K562 (cell line): ENCODE data around the gene YOD1. TPM values are rescaled to one million over a fixed set of nuclear protein-coding genes. Genes with fewer than 3 reads are reported as not detected.
A peak's percentile ranks its signal among the peaks of the same experiment; 100 is the strongest.

Experiments
- CBX3 ChIP-seq, 2 experiments: IDR thresholded peaks; 1 replicate in 1 of 2; 2 replicates in 1 of 2; pipeline ENCODE4 v1.6.1; 2012; ENCODE audit warnings: inconsistent platforms in 2 of 2, low read length in 2 of 2, borderline replicate concordance in 1 of 2, control low read depth in 1 of 2
- CXXC5 ChIP-seq: fragments of 250-450 bp; sonication (Bioruptor Pico); IDR thresholded peaks from 2 replicates; pipeline ENCODE4 v1.8.0; 2022; ENCODE audit warnings: inconsistent platforms, mild to moderate bottlenecking, moderate library complexity
- DEAF1 ChIP-seq: fragments of 450-650 bp; formaldehyde crosslinking; IDR thresholded peaks from 2 replicates; pipeline ENCODE4 v1.4.0; 2020; ENCODE audit warnings: mild to moderate bottlenecking, moderate library complexity
- FOXP4 ChIP-seq: sonication (generic); formaldehyde crosslinking; IDR thresholded peaks from 2 replicates; pipeline ENCODE4 v1.8.0; 2022; ENCODE audit warnings: mild to moderate bottlenecking, missing genetic modification reagents, borderline replicate concordance
- HDAC8 ChIP-seq: fragments of 450-650 bp; IDR thresholded peaks from 2 replicates; pipeline ENCODE4 v1.6.1; 2016; ENCODE audit warnings: mild to moderate bottlenecking, missing genetic modification characterization, moderate library complexity, missing compliant biosample characterization
- MAZ ChIP-seq, 2 experiments: fragments of 450-650 bp in 1 of 2; sonication (generic) in 1 of 2; formaldehyde crosslinking; IDR thresholded peaks in 1 of 2; conservative IDR thresholded peaks in 1 of 2; 2 replicates each; pipeline versions ENCODE4 v1.4.0 to v1.5.0; 2020; ENCODE audit warnings: mild to moderate bottlenecking in 1 of 2, missing genetic modification reagents in 1 of 2
- NCOA1 ChIP-seq: fragments of 450-650 bp; IDR thresholded peaks from 2 replicates; pipeline ENCODE4 v1.6.1; 2016; ENCODE audit warnings: low read depth
- NFRKB ChIP-seq: fragments of 450-650 bp; IDR thresholded peaks from 2 replicates; pipeline ENCODE4 v1.6.1; 2016; ENCODE audit warnings: low read depth
- PPARD ChIP-seq: fragments of 250-450 bp; sonication (Bioruptor Pico); IDR thresholded peaks from 2 replicates; pipeline ENCODE4 v1.8.0; 2022; ENCODE audit warnings: inconsistent platforms, mild to moderate bottlenecking, moderate library complexity
- RNF2 ChIP-seq: sonication (generic); IDR thresholded peaks from 2 replicates; pipeline ENCODE4 v1.6.1; 2016
- TEAD2 ChIP-seq: fragments of 450-650 bp; IDR thresholded peaks from 2 replicates; pipeline ENCODE4 v1.6.1; 2016; ENCODE audit warnings: missing genetic modification characterization, control low read depth, missing compliant biosample characterization
- TOE1 ChIP-seq, 2 experiments: fragments of 450-650 bp in 1 of 2; sonication (generic) in 1 of 2; formaldehyde crosslinking in 1 of 2; IDR thresholded peaks; 2 replicates each; pipeline versions ENCODE4 v1.7.1 to v1.8.0; 2016 to 2022; ENCODE audit warnings: borderline replicate concordance in 2 of 2, mild to moderate bottlenecking in 2 of 2, antibody characterized with exemption in 1 of 2, inconsistent platforms in 1 of 2, low read depth in 1 of 2, missing genetic modification reagents in 1 of 2, moderate library complexity in 1 of 2
- TRIM24 ChIP-seq, 2 experiments: fragments of 450-650 bp; IDR thresholded peaks; 2 replicates each; pipeline ENCODE4 v1.6.1; 2016
- ZBED1 ChIP-seq: IDR thresholded peaks from 2 replicates; pipeline ENCODE4 v1.6.1; 2014
- ZBTB17 ChIP-seq: fragments of 450-650 bp; formaldehyde crosslinking; IDR thresholded peaks from 2 replicates; pipeline ENCODE4 v1.4.0; 2020; ENCODE audit warnings: mild to moderate bottlenecking
- ZNF197 ChIP-seq: fragments of 200-800 bp; sonication (Bioruptor generic); IDR thresholded peaks from 2 replicates; pipeline ENCODE4 v1.6.1; 2016; ENCODE audit warnings: low read depth, missing genetic modification characterization, missing compliant biosample characterization
- ZNF444 ChIP-seq: fragments of 250-450 bp; sonication (Bioruptor Pico); IDR thresholded peaks from 2 replicates; pipeline ENCODE4 v1.4.0; 2020; ENCODE audit warnings: mild to moderate bottlenecking, moderate library complexity
- ZNF79 ChIP-seq: fragments of 250-450 bp; sonication (Bioruptor Pico); IDR thresholded peaks from 2 replicates; pipeline ENCODE4 v1.4.0; 2020; ENCODE audit warnings: low read depth, mild to moderate bottlenecking, moderate library complexity
- polyA plus RNA-seq, 8 experiments: library from polyadenylated mRNA; depleted of rRNA in 4 of 8; stranded (reverse) in 5 of 8; unstranded in 3 of 8; fragments of >200 nt; fragmentation: Nextera tagmentation in 2 of 8; fragmentation: Illumina TruSeq in 1 of 8; extraction: Ambion mirVana in 2 of 8; extraction: Trizol in 1 of 8; gene quantifications; 2 replicates each; pipeline versions ENCODE4 v1.2.1 to v1.2.3, GENCODE V29; 2011 to 2014; ENCODE audit warnings: inconsistent platforms in 1 of 8, missing spikeins in 1 of 8
- total RNA-seq, 7 experiments: library from RNA; depleted of rRNA in 6 of 7; stranded (reverse); fragments of >200 nt in 6 of 7; fragmentation: Illumina TruSeq in 2 of 7; extraction: Trizol in 2 of 7; gene quantifications; 2 replicates each; pipeline versions ENCODE4 v1.2.1 to v1.2.3, GENCODE V29; 2011 to 2021; ENCODE audit warnings: low replicate concordance in 1 of 7
- TF ChIP-seq, protein P1 (sequence below): fragments of 450-650 bp; formaldehyde crosslinking; IDR thresholded peaks from 2 replicates; pipeline ENCODE4 v1.4.0; 2020; ENCODE audit warnings: mild to moderate bottlenecking, moderate library complexity
- TF ChIP-seq, protein P2 (sequence below): fragments of 450-650 bp; IDR thresholded peaks from 2 replicates; pipeline ENCODE4 v1.6.1; 2017; ENCODE audit warnings: mild to moderate bottlenecking, moderate library complexity
- TF ChIP-seq, protein P3 (sequence below): fragments of 250-450 bp; sonication (Bioruptor Pico); IDR thresholded peaks from 2 replicates; pipeline ENCODE4 v1.8.0; 2022; ENCODE audit warnings: moderate library complexity, mild to moderate bottlenecking, inconsistent platforms

Gene YOD1
- total and polyA plus RNA-seq, 9 of the 15 experiments (the other 6 are each of a cell fraction or from before 2014, with no cell fraction given): 18.2 to 78.1 (median 46.9) TPM

DNA sequence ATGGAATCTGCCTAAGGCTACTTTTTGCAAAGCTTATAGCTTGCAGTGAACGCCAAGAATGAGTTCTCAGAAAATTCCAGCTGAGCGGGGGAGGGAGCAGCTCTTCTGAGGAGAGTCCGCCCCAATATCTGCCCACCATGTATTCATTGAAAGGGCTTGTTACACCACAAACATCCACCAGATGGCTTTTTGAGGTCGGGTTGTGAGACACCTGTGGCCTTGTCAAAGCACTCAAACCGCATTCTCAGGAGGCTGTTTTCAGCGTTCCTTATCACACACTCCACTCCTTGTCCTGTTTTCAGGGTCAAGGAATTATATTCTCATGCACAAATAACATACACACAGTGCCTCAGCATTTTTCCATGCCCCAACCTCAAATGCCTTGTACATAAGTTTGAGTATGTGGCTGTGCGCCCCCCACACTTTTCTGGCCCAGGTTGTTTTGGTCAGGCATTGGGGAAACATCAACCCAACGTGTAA lies 33.7 kb upstream of the YOD1 start (continued):
- TF ChIP-seq, protein P1, sequence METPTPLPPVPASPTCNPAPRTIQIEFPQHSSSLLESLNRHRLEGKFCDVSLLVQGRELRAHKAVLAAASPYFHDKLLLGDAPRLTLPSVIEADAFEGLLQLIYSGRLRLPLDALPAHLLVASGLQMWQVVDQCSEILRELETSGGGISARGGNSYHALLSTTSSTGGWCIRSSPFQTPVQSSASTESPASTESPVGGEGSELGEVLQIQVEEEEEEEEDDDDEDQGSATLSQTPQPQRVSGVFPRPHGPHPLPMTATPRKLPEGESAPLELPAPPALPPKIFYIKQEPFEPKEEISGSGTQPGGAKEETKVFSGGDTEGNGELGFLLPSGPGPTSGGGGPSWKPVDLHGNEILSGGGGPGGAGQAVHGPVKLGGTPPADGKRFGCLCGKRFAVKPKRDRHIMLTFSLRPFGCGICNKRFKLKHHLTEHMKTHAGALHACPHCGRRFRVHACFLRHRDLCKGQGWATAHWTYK (CRISPR knock-in tag): peak; percentile 40; the same call in 1 of the 2 replicates
- TF ChIP-seq TRIM24 (IDR thresholded peaks at IDR 0.05) (peak; percentile 18 to 78; a peak in 3 of 4 replicates), NCOA1 (0 out of 2 replicates have a peak, but pooled peaks have one; percentile 39), HDAC8 (no peak), ZNF79 (0 out of 2 replicates have a peak, but pooled peaks have one; percentile 9), DEAF1 (peak; percentile 99), ZNF444 (0 out of 2 replicates have a peak, but pooled peaks have one; percentile 40), CBX3 (IDR thresholded peaks at IDR 0.05; ENCODE audit: borderline replicate concordance in 1 of 2, low read length in 2 of 2) (peak in 1 of 2 experiments; percentile 90; a peak in 1 of 3 replicates), PPARD (CRISPR knock-in tag) (no peak), TEAD2 (tag) (peak; percentile 3; the same call in 1 of the 2 replicates), CXXC5 (CRISPR knock-in tag) (peak; percentile 80), RNF2 (no peak; the same call in 1 of the 2 replicates), MAZ (CRISPR knock-in tag; conservative IDR thresholded peaks at IDR 0.05 in 1 of 2, IDR thresholded peaks at IDR 0.05 in 1 of 2) (peak; percentile 75 to 86), ZBTB17 (CRISPR knock-in tag) (peak; percentile 74), NFRKB (no peak), FOXP4 (CRISPR knock-in tag) (no peak), ZBED1 (no peak), TOE1 (IDR thresholded peaks at IDR 0.05; ENCODE audit: borderline replicate concordance) (no peak), TOE1 (CRISPR knock-in tag; IDR thresholded peaks at IDR 0.05; ENCODE audit: borderline replicate concordance, low read depth) (no peak), ZNF197 (0 out of 2 replicates have a peak, but pooled peaks have one; percentile 40)
- TF ChIP-seq, protein P2, sequence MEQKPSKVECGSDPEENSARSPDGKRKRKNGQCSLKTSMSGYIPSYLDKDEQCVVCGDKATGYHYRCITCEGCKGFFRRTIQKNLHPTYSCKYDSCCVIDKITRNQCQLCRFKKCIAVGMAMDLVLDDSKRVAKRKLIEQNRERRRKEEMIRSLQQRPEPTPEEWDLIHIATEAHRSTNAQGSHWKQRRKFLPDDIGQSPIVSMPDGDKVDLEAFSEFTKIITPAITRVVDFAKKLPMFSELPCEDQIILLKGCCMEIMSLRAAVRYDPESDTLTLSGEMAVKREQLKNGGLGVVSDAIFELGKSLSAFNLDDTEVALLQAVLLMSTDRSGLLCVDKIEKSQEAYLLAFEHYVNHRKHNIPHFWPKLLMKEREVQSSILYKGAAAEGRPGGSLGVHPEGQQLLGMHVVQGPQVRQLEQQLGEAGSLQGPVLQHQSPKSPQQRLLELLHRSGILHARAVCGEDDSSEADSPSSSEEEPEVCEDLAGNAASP: no peak
- TF ChIP-seq, protein P3, sequence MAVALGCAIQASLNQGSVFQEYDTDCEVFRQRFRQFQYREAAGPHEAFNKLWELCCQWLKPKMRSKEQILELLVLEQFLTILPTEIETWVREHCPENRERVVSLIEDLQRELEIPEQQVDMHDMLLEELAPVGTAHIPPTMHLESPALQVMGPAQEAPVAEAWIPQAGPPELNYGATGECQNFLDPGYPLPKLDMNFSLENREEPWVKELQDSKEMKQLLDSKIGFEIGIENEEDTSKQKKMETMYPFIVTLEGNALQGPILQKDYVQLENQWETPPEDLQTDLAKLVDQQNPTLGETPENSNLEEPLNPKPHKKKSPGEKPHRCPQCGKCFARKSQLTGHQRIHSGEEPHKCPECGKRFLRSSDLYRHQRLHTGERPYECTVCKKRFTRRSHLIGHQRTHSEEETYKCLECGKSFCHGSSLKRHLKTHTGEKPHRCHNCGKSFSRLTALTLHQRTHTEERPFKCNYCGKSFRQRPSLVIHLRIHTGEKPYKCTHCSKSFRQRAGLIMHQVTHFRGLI (CRISPR knock-in tag): no peak
